Glutamatergic neuron (in vitro differentiated cells): ENCODE results near the gene SYTL1. TPM values are rescaled to one million over a fixed set of nuclear protein-coding genes. Genes with fewer than 3 reads are reported as not detected.

ENCODE experiments used
- DNase-seq: peaks from one replicate; pipeline ENCODE4 v3.0.0; 2022
- H3K27ac Mint-ChIP-seq: one replicate; pipeline ENCODE4 v1.8.0; 2020; ENCODE audit warnings: mild to moderate bottlenecking, mixed read lengths, inconsistent platforms; ENCODE audit not compliant: unreplicated experiment
- H3K27me3 Mint-ChIP-seq: one replicate; pipeline ENCODE4 v1.8.0; 2020; ENCODE audit warnings: mild to moderate bottlenecking, moderate library complexity, mixed read lengths, inconsistent platforms; ENCODE audit not compliant: unreplicated experiment
- H3K36me3 Mint-ChIP-seq: one replicate; pipeline ENCODE4 v1.8.0; 2020; ENCODE audit warnings: mild to moderate bottlenecking, mixed read lengths, inconsistent platforms; ENCODE audit not compliant: unreplicated experiment
- H3K4me1 Mint-ChIP-seq: one replicate; pipeline ENCODE4 v1.8.0; 2020; ENCODE audit warnings: mild to moderate bottlenecking, low read depth, mixed read lengths, inconsistent platforms; ENCODE audit not compliant: unreplicated experiment
- H3K4me3 Mint-ChIP-seq: one replicate; pipeline ENCODE4 v1.8.0; 2020; ENCODE audit warnings: mild to moderate bottlenecking, mixed read lengths, inconsistent platforms; ENCODE audit not compliant: unreplicated experiment
- H3K9me3 Mint-ChIP-seq: one replicate; pipeline ENCODE4 v1.8.0; 2020; ENCODE audit warnings: mild to moderate bottlenecking, moderate library complexity, mixed read lengths, inconsistent platforms; ENCODE audit not compliant: unreplicated experiment
- CTCF ChIP-seq: fragments of 200-600 bp; sonication (generic); IDR thresholded peaks from one replicate; pipeline ENCODE4 v1.5.0; 2021; ENCODE audit not compliant: partially characterized antibody, unreplicated experiment
- total RNA-seq: library from RNA; stranded (reverse); fragmentation: NEBNext Ultra II Directional; extraction: Animal tissue kit (Norgen Biotek cat#: 25700); gene quantifications from one replicate; pipeline ENCODE4 v1.2.1, GENCODE V29; 2021; ENCODE audit not compliant: unreplicated experiment

The SYTL1 gene
- total RNA-seq, 1 donor from 2014 or later = 3.2 TPM

DNA sequence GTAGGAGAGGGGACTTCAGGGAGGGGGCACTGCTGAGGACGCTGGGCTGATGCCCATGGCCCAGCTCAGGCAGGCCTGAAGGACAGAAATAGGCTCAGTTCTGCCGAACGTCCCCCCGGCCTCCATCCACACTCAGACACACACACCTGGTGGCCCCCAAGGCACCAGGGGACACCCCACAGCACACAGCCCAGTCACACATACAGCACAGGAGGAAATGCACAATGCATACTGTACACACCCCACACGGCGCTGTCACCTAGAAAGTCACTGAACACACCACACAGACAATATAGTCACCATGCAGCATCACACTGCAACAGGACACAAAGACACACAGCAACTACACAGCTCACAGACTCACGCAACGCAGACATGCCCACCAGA lies 562 bp downstream of the SYTL1 start:
- peaks cover 15% of the 10 kb centered on the region for H3K4me1 Mint-ChIP-seq
- DNase-seq = no peak
- TF ChIP-seq CTCF = no peak
- no peaks in the 10 kb centered on the region for H3K36me3 Mint-ChIP-seq
- H3K9me3 Mint-ChIP-seq = peaks cover 8% of the 10 kb centered on the region
- H3K4me3 Mint-ChIP-seq = peak overlapping the region; percentile 34
- peak overlapping the region; percentile 46 for H3K27ac Mint-ChIP-seq
- H3K27me3 Mint-ChIP-seq = peaks cover 8% of the 10 kb centered on the region

- H3K36me3 Mint-ChIP-seq = no peaks in the 10 kb centered on the region
- H3K4me3 Mint-ChIP-seq = no peak overlapping the region
- no peak for DNase-seq
- no peak for TF ChIP-seq CTCF
- H3K27ac Mint-ChIP-seq = peak overlapping the region; percentile 46
- peaks cover 15% of the 10 kb centered on the region for H3K4me1 Mint-ChIP-seq
- peaks cover 8% of the 10 kb centered on the region for H3K9me3 Mint-ChIP-seq
- peaks cover 8% of the 10 kb centered on the region for H3K27me3 Mint-ChIP-seq
Measured at GRCh38 chr1:27342778-27343638, 1.2 kb downstream of the SYTL1 start.

DNA sequence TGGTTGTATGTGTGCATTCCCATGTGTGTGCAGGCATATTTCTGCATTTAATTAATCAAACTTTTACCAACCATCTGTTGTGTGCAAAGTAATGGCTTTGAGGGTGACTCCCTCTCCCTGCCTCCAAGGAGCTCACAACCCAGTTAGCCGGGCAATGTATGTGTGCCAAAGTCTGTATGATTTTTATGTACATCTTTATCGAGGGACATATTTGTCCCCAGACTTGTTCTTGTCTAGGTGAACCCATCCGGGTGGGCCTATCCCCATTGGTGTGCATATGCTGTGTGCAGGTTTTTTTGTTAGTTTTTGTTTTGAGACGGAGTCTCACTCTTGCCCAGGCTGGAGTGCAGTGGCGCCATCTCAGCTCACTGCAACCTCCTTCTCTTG lies 1.8 kb downstream of the SYTL1 start:
- no peak for DNase-seq
- Mint-ChIP-seq H3K36me3 (no peaks in the 10 kb centered on the region), H3K4me3 (no peak overlapping the region), H3K4me1 (peaks cover 12% of the 10 kb centered on the region), H3K9me3 (peaks cover 5% of the 10 kb centered on the region), H3K27me3 (peaks cover 6% of the 10 kb centered on the region), H3K27ac (no peak overlapping the region)
- no peak for TF ChIP-seq CTCF

DNA sequence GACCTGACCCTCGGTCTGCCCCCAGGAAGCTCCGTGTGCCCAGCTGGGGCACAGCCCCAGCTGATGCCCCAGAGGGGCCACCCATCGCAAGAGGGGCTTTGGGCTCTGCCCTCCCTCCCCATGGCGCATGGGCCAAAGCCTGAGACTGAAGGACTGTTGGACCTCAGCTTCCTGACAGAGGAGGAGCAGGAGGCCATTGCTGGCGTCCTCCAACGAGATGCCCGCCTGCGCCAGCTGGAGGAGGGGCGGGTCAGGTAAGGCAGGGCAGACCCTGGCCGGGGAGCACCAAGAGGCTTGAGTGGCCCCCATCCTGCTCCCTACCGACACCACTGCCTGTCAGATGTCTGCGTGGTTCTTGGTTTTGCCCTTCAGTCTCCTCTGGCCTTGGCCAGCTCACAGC lies 3.5 kb downstream of the SYTL1 start:
- H3K4me3 Mint-ChIP-seq = no peak overlapping the region
- H3K27ac Mint-ChIP-seq = no peak overlapping the region
- no peak for TF ChIP-seq CTCF
- no peaks in the 10 kb centered on the region for H3K36me3 Mint-ChIP-seq
- peaks cover 9% of the 10 kb centered on the region for H3K4me1 Mint-ChIP-seq
- DNase-seq = no peak
- peaks cover 6% of the 10 kb centered on the region for H3K27me3 Mint-ChIP-seq
- H3K9me3 Mint-ChIP-seq = peaks cover 5% of the 10 kb centered on the region

DNA sequence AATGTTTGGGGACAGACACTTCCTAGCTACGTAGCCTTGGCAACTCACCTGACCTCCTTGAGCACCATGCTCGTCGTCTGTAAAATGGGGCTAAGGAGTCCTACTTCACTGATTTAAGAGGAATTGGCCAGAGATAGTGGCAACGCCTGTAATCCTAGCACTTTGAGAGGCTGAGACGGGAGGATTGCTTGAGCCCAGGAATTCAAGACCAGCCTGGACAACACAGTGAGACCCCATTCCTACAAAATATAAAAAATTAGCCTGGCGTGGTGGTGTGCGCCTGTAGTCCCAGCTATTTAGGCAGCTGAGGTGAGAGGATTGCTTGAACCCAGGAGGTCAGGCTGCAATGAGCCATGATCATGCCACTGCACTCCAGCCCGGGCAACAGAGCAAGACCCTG lies 4.5 kb downstream of the SYTL1 start:
- no peak overlapping the region for H3K27ac Mint-ChIP-seq
- peaks cover 8% of the 10 kb centered on the region for H3K27me3 Mint-ChIP-seq
- H3K4me1 Mint-ChIP-seq = peaks cover 9% of the 10 kb centered on the region
- peaks cover 5% of the 10 kb centered on the region for H3K9me3 Mint-ChIP-seq
- no peak overlapping the region for H3K4me3 Mint-ChIP-seq
- H3K36me3 Mint-ChIP-seq = no peaks in the 10 kb centered on the region
- no peak for TF ChIP-seq CTCF
- no peak for DNase-seq
